Stimulated activated CD8-positive, alpha-beta memory T cell treated with anti-CD3 and anti-CD28 coated beads, Interleukin-15, amount 100 ng/mL, for 4 hours (primary cell): Measurements from ENCODE around the gene DDX18.
A peak's percentile ranks its signal among the peaks of the same experiment; 100 is the strongest.

ENCODE experiments used
- DNase-seq, 2 donors: peaks; one replicate each; pipeline ENCODE4 v3.0.0-alpha.2; 2020; ENCODE audit warnings: low read depth in 2 of 2

DDX18 gene

GRCh38 chr2:117834992-117835391, 20.5 kb downstream of the DDX18 start:
- no peak for DNase-seq

- peak in 1 of 2 donors; percentile 10 for DNase-seq
Observed at GRCh38 chr2:117835990-117836760, 21.7 kb downstream of the DDX18 start.

- no peak for DNase-seq
Observed at GRCh38 chr2:117845304-117845703, 30.8 kb downstream of the DDX18 start.

- no peak for DNase-seq
Observed at GRCh38 chr2:117850015-117850414, 35.5 kb downstream of the DDX18 start.

- DNase-seq: no peak
Observed at GRCh38 chr2:117850461-117850860, 36.0 kb downstream of the DDX18 start.

GRCh38 chr2:117851969-117852368, 37.5 kb downstream of the DDX18 start:
- no peak for DNase-seq

GRCh38 chr2:117853316-117853715, 38.8 kb downstream of the DDX18 start:
- no peak for DNase-seq

- no peak for DNase-seq
Observed at GRCh38 chr2:117853873-117854272, 39.4 kb downstream of the DDX18 start.

GRCh38 chr2:117854610-117855009, 40.1 kb downstream of the DDX18 start:
- no peak for DNase-seq

- DNase-seq: no peak
Observed at GRCh38 chr2:117855886-117856285, 41.4 kb downstream of the DDX18 start.

- DNase-seq: no peak
Observed at GRCh38 chr2:117856415-117857210, 42.1 kb downstream of the DDX18 start.

GRCh38 chr2:117858336-117858735, 43.8 kb downstream of the DDX18 start:
- DNase-seq: no peak

- DNase-seq: no peak
Observed at GRCh38 chr2:117858892-117859531, 44.5 kb downstream of the DDX18 start.

GRCh38 chr2:117859532-117859911, 45.0 kb downstream of the DDX18 start:
- no peak for DNase-seq

GRCh38 chr2:117859924-117860647, 45.6 kb downstream of the DDX18 start:
- no peak for DNase-seq

- no peak for DNase-seq
Observed at GRCh38 chr2:117862459-117862858, 48.0 kb downstream of the DDX18 start.

- no peak for DNase-seq
Observed at GRCh38 chr2:117875786-117876185, 61.3 kb downstream of the DDX18 start.

GRCh38 chr2:117879003-117879402, 64.5 kb downstream of the DDX18 start:
- no peak for DNase-seq
